Retinal pigment epithelial cell (primary cell): Measurements from ENCODE around the gene KRT79.

Source experiments
- DNase-seq: peaks from one replicate; pipeline ENCODE4 v3.0.0-alpha.2; 2010; ENCODE audit warnings: low read depth
- H3K4me3 ChIP-seq: 2 replicates; pipeline ENCODE4 v1.5.1; 2011; ENCODE audit warnings: mild to moderate bottlenecking, low read length, control low read depth, moderate library complexity
- CTCF ChIP-seq: conservative IDR thresholded peaks from 2 replicates; pipeline ENCODE4 v1.5.1; 2011; ENCODE audit warnings: low read depth, low read length, control low read depth, inconsistent platforms

KRT79 gene

DNA sequence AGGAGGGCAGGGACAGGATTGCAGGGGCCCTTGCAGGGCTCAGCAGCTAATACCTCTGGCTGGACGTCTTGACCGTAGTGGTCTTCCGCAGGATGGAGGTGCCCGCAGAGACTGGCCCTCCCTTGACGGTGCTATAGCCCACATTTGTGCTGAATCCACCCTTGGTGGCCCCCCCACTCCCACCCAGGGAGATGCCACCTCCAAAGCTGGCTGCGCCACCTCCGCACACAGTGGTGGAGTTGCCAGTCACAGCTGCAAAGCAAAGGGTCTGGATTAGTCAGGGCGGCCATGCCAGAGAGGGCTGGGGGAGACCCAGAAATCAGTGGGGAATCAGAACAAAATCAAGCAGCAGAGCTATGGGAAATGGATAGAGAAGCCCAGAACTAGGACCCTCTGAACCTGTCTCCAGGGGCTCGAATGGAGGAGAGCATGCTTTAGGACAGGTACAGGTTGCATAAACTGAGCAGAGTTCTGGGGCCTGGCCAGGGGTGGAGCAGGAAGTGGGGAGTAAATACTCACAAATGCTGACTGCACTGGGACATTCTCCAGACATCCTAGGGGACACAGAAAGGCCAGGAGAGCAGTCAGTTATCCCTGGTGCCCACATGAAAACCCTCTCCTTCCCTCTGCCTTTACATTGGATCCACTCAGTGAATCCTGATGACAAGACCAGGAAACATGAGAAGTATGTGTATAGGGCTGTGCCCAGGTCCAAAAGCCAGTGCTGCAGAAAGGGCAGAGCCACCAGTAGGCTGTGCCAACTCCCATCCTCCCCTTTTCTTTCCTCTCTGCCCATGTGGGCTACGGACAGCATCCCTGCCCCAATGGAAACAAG, 12.1 kb downstream of the KRT79 start:
- TF ChIP-seq CTCF = no peak
- DNase-seq = no peak
- no peak overlapping the region for H3K4me3 ChIP-seq

DNA sequence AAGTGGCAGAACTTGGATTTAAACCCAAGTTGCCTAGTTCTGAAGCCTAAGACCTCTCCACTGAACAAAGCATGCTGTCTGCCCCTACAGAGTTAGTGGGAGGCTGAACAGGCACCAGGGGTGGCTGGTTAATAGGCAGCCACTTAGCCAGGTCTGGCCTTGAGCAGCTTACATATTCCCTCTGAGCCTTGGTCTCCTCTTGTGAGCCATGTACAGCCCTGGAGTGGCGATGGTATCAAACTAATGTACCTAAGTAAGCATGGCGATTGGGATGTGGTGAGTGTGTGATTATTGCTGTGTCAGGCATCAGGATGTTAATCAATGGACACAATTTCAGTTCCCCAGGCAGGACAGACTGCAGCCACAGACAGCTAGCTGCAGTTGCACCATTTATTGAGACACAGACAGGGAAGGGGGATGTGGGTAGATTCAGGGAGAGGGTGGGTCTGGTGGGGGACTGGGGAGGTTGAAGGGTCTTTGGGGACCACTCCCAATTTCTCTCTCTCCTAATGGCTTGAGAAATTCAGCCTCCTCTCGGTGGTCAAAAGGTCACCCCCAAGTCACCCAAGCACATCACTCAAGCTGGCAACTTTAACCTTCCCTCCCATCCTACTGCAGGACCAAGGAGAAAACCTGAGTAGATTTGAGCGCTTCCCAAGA, 12.9 kb downstream of the KRT79 start:
- TF ChIP-seq CTCF = no peak
- H3K4me3 ChIP-seq = no peak overlapping the region
- no peak for DNase-seq

- DNase-seq = no peak
- H3K4me3 ChIP-seq = no peak overlapping the region
- TF ChIP-seq CTCF = no peak
Measured at GRCh38 chr12:52820521-52820920, 13.6 kb downstream of the KRT79 start.

GRCh38 chr12:52819731-52820510, 14.2 kb downstream of the KRT79 start:
- H3K4me3 ChIP-seq = no peak overlapping the region
- TF ChIP-seq CTCF = no peak
- DNase-seq = no peak

GRCh38 chr12:52818887-52819420, 15.2 kb downstream of the KRT79 start:
- H3K4me3 ChIP-seq = no peak overlapping the region
- TF ChIP-seq CTCF = no peak
- DNase-seq = no peak

GRCh38 chr12:52818388-52818787, 15.7 kb downstream of the KRT79 start:
- no peak overlapping the region for H3K4me3 ChIP-seq
- DNase-seq = no peak
- TF ChIP-seq CTCF = no peak
